A549 (cell line): ENCODE data around the gene DUOX1. TPM values are rescaled to one million over a fixed set of nuclear protein-coding genes. Genes with fewer than 3 reads are reported as not detected.

Source experiments
- ATAC-seq, 2 experiments: fragments of 200-7000 bp in 1 of 2; fragments of >200 bp in 1 of 2; cut with Nextera tagmentation in 1 of 2; cut with Tn5 transposase in 1 of 2; 3 replicates each; pipeline versions ENCODE4 v1.8.0 to v1.9.1; 2018 to 2020; ENCODE audit warnings: mild to moderate bottlenecking in 1 of 2, moderate library complexity in 1 of 2
- CTCF ChIA-PET: fragments of 300-600 bp; sonication (Branson Sonifier 250); formaldehyde crosslinking; extraction: SDS; loops from one replicate; lab custom pipeline; 2021; ENCODE audit warnings: antibody characterized with exemption, inconsistent platforms; lab: Yijun Ruan, JAX
- POLR2A ChIA-PET: fragments of 350-600 bp; formaldehyde crosslinking; extraction: SDS; loops from one replicate; lab custom pipeline; 2021; ENCODE audit warnings: antibody characterized with exemption, inconsistent platforms; lab: Yijun Ruan, JAX
- DNase-seq, 2 experiments: peaks; one replicate each; pipeline versions ENCODE4 v3.0.0 to v3.0.0-alpha.2; 2011 to 2016; ENCODE audit warnings: low read depth in 1 of 2, low spot score in 1 of 2
- FAIRE-seq: peaks from 2 replicates; lab custom pipeline; 2011; peaks lifted over from hg19 to GRCh38; lab: Jason Lieb, UNC
- H3K27ac ChIP-seq, 2 experiments: fragments of >200 bp; sonication (Bioruptor Twin); formaldehyde crosslinking; 3 replicates each; pipeline ENCODE4 v1.5.1; 2016 to 2017
- H3K4me1 ChIP-seq: fragments of >200 bp; sonication (Bioruptor Twin); formaldehyde crosslinking; 3 replicates; pipeline ENCODE4 v1.6.1; 2016
- H3K4me2 ChIP-seq: fragments of >200 bp; sonication (Bioruptor Twin); formaldehyde crosslinking; 3 replicates; pipeline ENCODE4 v1.6.1; 2016
- H3K4me3 ChIP-seq: fragments of >200 bp; sonication (Bioruptor Twin); formaldehyde crosslinking; 3 replicates; pipeline ENCODE4 v1.5.1; 2016
- H3K9me3 ChIP-seq: fragments of >200 bp; sonication (Bioruptor Twin); formaldehyde crosslinking; 3 replicates; pipeline ENCODE4 v1.6.1; 2016
- CBX2 ChIP-seq: fragments of 200-600 bp; sonication (generic); IDR thresholded peaks from 2 replicates; pipeline ENCODE4 v1.6.1; 2016; ENCODE audit warnings: low read depth, mild to moderate bottlenecking, borderline replicate concordance
- CBX8 ChIP-seq: fragments of 200-600 bp; sonication (generic); IDR thresholded peaks from 2 replicates; pipeline ENCODE4 v1.6.1; 2016
- CHD2 ChIP-seq: fragments of 150-350 bp; IDR thresholded peaks from 2 replicates; pipeline ENCODE4 v1.6.1; 2014; ENCODE audit warnings: low read length; ENCODE audit not compliant: partially characterized antibody
- CHD4 ChIP-seq: fragments of 200-600 bp; sonication (generic); IDR thresholded peaks from 2 replicates; pipeline ENCODE4 v1.6.1; 2016; ENCODE audit warnings: antibody characterized with exemption, mild to moderate bottlenecking, borderline replicate concordance
- E2F6 ChIP-seq: IDR thresholded peaks from 2 replicates; pipeline ENCODE4 v1.6.1; 2012; ENCODE audit warnings: low read depth, borderline replicate concordance
- EHMT2 ChIP-seq: fragments of 200-600 bp; sonication (generic); IDR thresholded peaks from 2 replicates; pipeline ENCODE4 v1.6.1; 2016; ENCODE audit warnings: antibody characterized with exemption, low read depth, mild to moderate bottlenecking, moderate library complexity
- ESRRA ChIP-seq: fragments of 150-350 bp; IDR thresholded peaks from 2 replicates; pipeline ENCODE4 v1.6.1; 2014; ENCODE audit warnings: mild to moderate bottlenecking, low read length, borderline replicate concordance
- GATA3 ChIP-seq: IDR thresholded peaks from 2 replicates; pipeline ENCODE4 v1.6.1; 2012; ENCODE audit warnings: borderline replicate concordance
- HEYL ChIP-seq: fragments of 250-450 bp; sonication (Bioruptor Pico); IDR thresholded peaks from 2 replicates; pipeline ENCODE4 v1.8.0; 2021; ENCODE audit warnings: mild to moderate bottlenecking, moderate library complexity
- HOXA7 ChIP-seq: fragments of 250-450 bp; sonication (Bioruptor Pico); IDR thresholded peaks from 2 replicates; pipeline ENCODE4 v1.5.0; 2020; ENCODE audit warnings: mild to moderate bottlenecking, moderate library complexity
- JUN ChIP-seq, 2 experiments: fragments of >200 bp; sonication (Bioruptor Twin); formaldehyde crosslinking; IDR thresholded peaks; 2 replicates in 1 of 2; 3 replicates in 1 of 2; pipeline ENCODE4 v1.6.1; 2016 to 2017
- MYC ChIP-seq: IDR thresholded peaks from 2 replicates; pipeline ENCODE4 v1.6.1; 2012; ENCODE audit warnings: mild to moderate bottlenecking, inconsistent platforms, low read length, improper control_type of control experiment, borderline replicate concordance
- NFE2L2 ChIP-seq: fragments of 150-350 bp; conservative IDR thresholded peaks from 2 replicates; pipeline ENCODE4 v1.6.1; 2014; ENCODE audit warnings: low read length
- NR3C1 ChIP-seq: fragments of >200 bp; sonication (Bioruptor Twin); formaldehyde crosslinking; IDR thresholded peaks from 3 replicates; pipeline ENCODE4 v1.6.1; 2017
- POLR2A ChIP-seq: IDR thresholded peaks from 2 replicates; pipeline ENCODE4 v1.6.1; 2012; ENCODE audit warnings: mild to moderate bottlenecking, low read length
- RAD21 ChIP-seq, 2 experiments: fragments of >200 bp in 1 of 2; sonication (Bioruptor Twin) in 1 of 2; formaldehyde crosslinking in 1 of 2; IDR thresholded peaks in 1 of 2; conservative IDR thresholded peaks in 1 of 2; 2 replicates in 1 of 2; 3 replicates in 1 of 2; pipeline ENCODE4 v1.6.1; 2012 to 2018; ENCODE audit warnings: inconsistent platforms in 1 of 2
- RARB ChIP-seq: fragments of 250-450 bp; sonication (Bioruptor Pico); IDR thresholded peaks from 2 replicates; pipeline ENCODE4 v1.8.0; 2021; ENCODE audit warnings: mild to moderate bottlenecking, moderate library complexity
- RCOR1 ChIP-seq: fragments of 150-350 bp; IDR thresholded peaks from 2 replicates; pipeline ENCODE4 v1.6.1; 2014; ENCODE audit warnings: antibody characterized with exemption, low read length, low read depth
- SREBF2 ChIP-seq: fragments of 450-650 bp; IDR thresholded peaks from 2 replicates; pipeline ENCODE4 v1.6.1; 2014; ENCODE audit warnings: mild to moderate bottlenecking, moderate library complexity
- ZC3H11A ChIP-seq: fragments of 450-650 bp; IDR thresholded peaks from 2 replicates; pipeline ENCODE4 v1.6.1; 2014; ENCODE audit warnings: antibody characterized with exemption, mild to moderate bottlenecking
- ZNF302 ChIP-seq: fragments of 250-450 bp; sonication (Bioruptor Pico); IDR thresholded peaks from 2 replicates; pipeline ENCODE4 v1.9.0; 2021; ENCODE audit warnings: inconsistent platforms, mild to moderate bottlenecking, moderate library complexity
- ZSCAN20 ChIP-seq: fragments of 250-450 bp; sonication (Bioruptor Pico); IDR thresholded peaks from 2 replicates; pipeline ENCODE4 v1.8.0; 2022; ENCODE audit warnings: mild to moderate bottlenecking, moderate library complexity
- WGBS: methylation state at CpG from one replicate; pipeline ENCODE4 v1.1.6; 2017; ENCODE audit errors: missing lambda C conversion rate; 5-methylcytosine and 5-hydroxymethylcytosine counted together
- polyA plus RNA-seq, 4 experiments: library from polyadenylated mRNA; depleted of rRNA in 3 of 4; stranded (reverse); fragments of >200 nt; fragmentation: RNase III in 1 of 4; extraction: RNeasy Plus Mini Kit Qiagen cat#74134 plus additional on column Dnase treatment in 1 of 4; gene quantifications; 2 replicates in 3 of 4; 3 replicates in 1 of 4; pipeline ENCODE4 v1.2.3, GENCODE V29; 2011 to 2017

The DUOX1 gene
- polyA plus RNA-seq, 2 of the 4 experiments (the other 2 are of a cell fraction): not detected

DNA sequence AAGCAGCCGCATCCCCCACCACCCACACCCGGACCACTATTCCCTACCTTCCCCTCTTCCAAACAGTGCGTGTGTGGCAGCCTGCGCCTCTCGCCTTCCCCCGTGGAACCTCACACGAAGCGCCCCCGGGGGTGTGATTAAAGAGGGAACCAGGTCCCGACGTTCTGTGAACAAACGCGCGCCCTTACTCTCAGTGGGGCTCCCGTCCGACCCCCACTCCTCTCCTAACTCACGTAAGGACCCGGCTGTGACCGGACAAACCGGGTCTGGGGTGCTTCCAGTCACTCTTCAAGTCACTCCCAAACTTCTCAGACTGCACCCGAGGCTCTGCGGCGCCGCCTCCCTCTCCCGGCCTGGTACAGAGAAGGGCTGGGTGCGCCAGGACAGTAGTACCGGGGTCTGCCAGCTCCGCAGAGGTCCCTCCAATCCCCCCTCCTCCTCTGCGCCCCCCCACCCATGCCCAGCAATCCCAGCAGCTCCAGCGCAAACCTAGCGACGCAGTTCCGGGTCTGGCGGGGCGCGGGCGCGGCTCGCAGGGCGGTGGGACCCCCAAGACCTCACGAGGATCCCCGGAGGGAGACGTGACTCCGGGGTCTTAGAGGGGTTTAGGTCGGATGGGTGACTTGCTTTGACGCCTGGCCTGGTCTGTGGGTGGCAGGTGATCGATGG, 689 bp upstream of the DUOX1 start:
- H3K27ac ChIP-seq: no peak overlapping the region
- 70% methylated on average over 24 of the region's 47 CpGs for WGBS
- POLR2A ChIA-PET: no interaction called here
- no peak for FAIRE-seq
- TF ChIP-seq CHD4 (no peak), ESRRA (no peak), POLR2A (no peak), NR3C1 (no peak), MYC (no peak), GATA3 (no peak), JUN (IDR thresholded peaks at IDR 0.05) (no peak), HOXA7 (no peak), CHD2 (no peak), E2F6 (no peak)
- TF ChIP-seq, all 56 proteins: peak for 0
- CTCF ChIA-PET: interaction anchor here (0.7 kb wide), 1 partner anchor 11 kb away, joined by 3 read pairs; no protein-coding TSS in a partner anchor
- no peak overlapping the region for H3K4me2 ChIP-seq
- no peaks in the 10 kb centered on the region for H3K4me1 ChIP-seq
- H3K4me3 ChIP-seq: no peak overlapping the region
- ATAC-seq (no peak), DNase-seq (no peak)
- H3K9me3 ChIP-seq: no peaks in the 10 kb centered on the region

GRCh38 chr15:45130291-45131000, 652 bp downstream of the DUOX1 start:
- Histone ChIP-seq H3K4me3 (no peak overlapping the region), H3K9me3 (no peaks in the 10 kb centered on the region), H3K27ac (no peak overlapping the region), H3K4me1 (no peaks in the 10 kb centered on the region), H3K4me2 (no peak overlapping the region)
- 91% methylated on average over 4 of the region's 7 CpGs for WGBS
- FAIRE-seq: no peak
- TF ChIP-seq HEYL: no peak
- TF ChIP-seq CBX2: no peak
- TF ChIP-seq RAD21 (conservative IDR thresholded peaks at IDR 0.05 in 1 of 2, IDR thresholded peaks at IDR 0.05 in 1 of 2): no peak
- TF ChIP-seq RARB (CRISPR knock-in tag): no peak
- ChIA-PET CTCF (interaction anchor here (0.9 to 1.2 kb wide), 2 partner anchors 8 to 12 kb away, joined by 3 to 5 read pairs; no protein-coding TSS in a partner anchor), POLR2A (no interaction called here)
- ATAC-seq: no peak
- no peak for DNase-seq

DNA sequence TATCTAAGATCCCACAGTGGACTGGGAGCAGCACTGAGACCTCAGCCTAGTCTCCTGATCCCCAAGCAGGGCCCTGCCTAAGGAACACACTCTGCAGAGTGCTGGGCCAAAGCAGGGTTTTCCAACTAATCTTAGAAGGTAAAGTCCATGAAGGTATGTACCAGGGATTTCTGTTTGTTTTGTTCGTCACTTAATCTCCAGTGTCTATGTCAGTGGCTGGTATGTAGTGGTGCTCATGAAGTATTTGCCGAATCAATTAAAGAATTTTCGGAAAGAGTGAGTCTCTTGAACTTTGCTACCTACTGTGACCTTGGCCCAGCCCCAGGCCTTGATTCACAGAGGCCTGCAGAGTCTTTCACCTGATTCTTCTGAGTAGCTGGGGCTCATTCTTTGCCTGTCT, 1.7 kb downstream of the DUOX1 start:
- no peak for DNase-seq
- TF ChIP-seq E2F6: no peak
- no peak for TF ChIP-seq ZC3H11A
- TF ChIP-seq ZSCAN20 (CRISPR knock-in tag): no peak
- TF ChIP-seq ZNF302: no peak
- no peak for TF ChIP-seq CBX2
- no peak for TF ChIP-seq NFE2L2
- TF ChIP-seq EHMT2: no peak
- no peak for TF ChIP-seq SREBF2
- TF ChIP-seq RCOR1: no peak
- TF ChIP-seq MYC: no peak
- TF ChIP-seq CBX8: no peak
- TF ChIP-seq HOXA7: no peak
- TF ChIP-seq, all 56 proteins: peak for 0
- ChIA-PET POLR2A (no interaction called here), CTCF (interaction anchor here (0.9 kb wide), 1 partner anchor 9 kb away, joined by 3 read pairs; no protein-coding TSS in a partner anchor)
- ATAC-seq (no peak), FAIRE-seq (no peak)
- Histone ChIP-seq H3K4me2 (no peak overlapping the region), H3K9me3 (no peaks in the 10 kb centered on the region), H3K4me1 (no peaks in the 10 kb centered on the region), H3K4me3 (no peak overlapping the region), H3K27ac (no peak overlapping the region)
- WGBS: 72% methylated on average over 3 of the region's 3 CpGs
